Left ventricle myocardium inferior (tissue), 1 donor: Measurements from ENCODE around the gene CWF19L1. TPM values are rescaled to one million over a fixed set of nuclear protein-coding genes. Genes with fewer than 3 reads are reported as not detected.

Experiments used
- DNase-seq: peaks from one replicate; pipeline ENCODE4 v3.0.0-alpha.2; 2020
- H3K27ac ChIP-seq: fragments of 200-600 bp; replicated peaks from 2 replicates; pipeline ENCODE4 v1.8.0; 2021
- H3K27me3 ChIP-seq: fragments of 200-600 bp; 2 replicates; pipeline ENCODE4 v1.8.0; 2021; ENCODE audit warnings: low read depth
- H3K36me3 ChIP-seq: fragments of 200-600 bp; 2 replicates; pipeline ENCODE4 v1.8.0; 2021
- H3K4me1 ChIP-seq: fragments of 200-600 bp; 2 replicates; pipeline ENCODE4 v1.8.0; 2021
- H3K4me3 ChIP-seq: fragments of 200-600 bp; 2 replicates; pipeline ENCODE4 v1.8.0; 2021; ENCODE audit warnings: mild to moderate bottlenecking, moderate library complexity
- H3K9me3 ChIP-seq: fragments of 200-600 bp; replicated peaks from 2 replicates; pipeline ENCODE4 v1.8.0; 2021
- intact Hi-C: fragments of 100-400 bp; cut with micrococcal nuclease; formaldehyde crosslinking; loops from one replicate; pipeline ENCODE4 v1.11.0; 2022
- total RNA-seq: library from RNA; stranded (reverse); fragmentation: NEBNext Ultra II Directional; extraction: Animal tissue kit (Norgen Biotek cat#: 25700); gene quantifications from one replicate; pipeline ENCODE4 v1.2.1, GENCODE V29; 2021
- TF ChIP-seq, protein P1 (sequence below): fragments of 200-600 bp; IDR thresholded peaks from 2 replicates; pipeline ENCODE4 v1.8.0; 2021; ENCODE audit warnings: antibody characterized with exemption, mild to moderate bottlenecking, borderline replicate concordance
- donor health status: DM: no; HTN: yes; CAD: no; lungs with severe emphysema.

The CWF19L1 gene
- total RNA-seq, 1 donor from 2014 or later, result 12.6 TPM

DNA sequence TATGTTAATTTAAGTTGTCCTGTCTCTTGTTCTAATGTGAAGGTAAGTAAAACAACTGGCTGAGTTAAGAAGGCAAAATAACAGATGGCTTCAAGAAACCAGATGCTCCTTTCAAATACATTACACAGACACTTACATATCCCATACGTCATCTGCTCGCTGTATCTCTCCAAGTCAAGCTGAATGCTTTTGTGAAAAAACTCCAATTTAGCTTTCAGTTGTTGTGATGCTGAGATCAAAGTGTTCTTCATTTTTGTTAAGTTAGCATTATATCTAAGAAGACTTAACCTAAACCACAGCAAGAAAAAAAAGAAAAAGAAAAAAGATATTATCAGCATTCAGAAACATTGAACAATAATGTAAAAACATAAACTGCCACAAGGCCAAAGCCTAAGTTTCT lies 63.1 kb downstream of the CWF19L1 start:
- H3K27me3 ChIP-seq, result no peaks in the 10 kb centered on the region

DNA sequence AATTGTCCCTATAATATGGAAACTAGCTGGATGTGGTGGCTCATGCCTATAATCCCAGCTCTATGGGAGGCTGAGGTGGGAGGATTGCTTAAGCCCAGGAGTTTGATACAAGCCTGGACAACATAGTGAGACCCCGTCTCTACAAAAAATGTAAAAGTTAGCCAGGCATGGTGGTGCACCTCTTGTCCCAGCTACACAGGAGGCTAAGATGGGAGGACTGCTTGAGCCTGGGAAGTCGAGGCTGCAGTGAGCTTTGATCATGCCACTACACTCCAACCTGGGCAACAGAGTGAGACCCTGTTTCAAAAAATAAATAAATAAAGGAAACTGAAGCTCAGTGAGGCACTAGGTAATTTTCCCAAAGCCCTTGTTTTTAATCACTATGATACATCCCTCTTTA lies 65.9 kb downstream of the CWF19L1 start:
- Histone ChIP-seq H3K27ac (no peak overlapping the region), H3K4me3 (no peak overlapping the region), H3K4me1 (no peaks in the 10 kb centered on the region), H3K27me3 (no peaks in the 10 kb centered on the region), H3K9me3 (no peaks in the 10 kb centered on the region), H3K36me3 (peaks cover 99% of the 10 kb centered on the region)
- DNase-seq, result no peak
- intact Hi-C loops, result no loop called here
- TF ChIP-seq, protein P1, sequence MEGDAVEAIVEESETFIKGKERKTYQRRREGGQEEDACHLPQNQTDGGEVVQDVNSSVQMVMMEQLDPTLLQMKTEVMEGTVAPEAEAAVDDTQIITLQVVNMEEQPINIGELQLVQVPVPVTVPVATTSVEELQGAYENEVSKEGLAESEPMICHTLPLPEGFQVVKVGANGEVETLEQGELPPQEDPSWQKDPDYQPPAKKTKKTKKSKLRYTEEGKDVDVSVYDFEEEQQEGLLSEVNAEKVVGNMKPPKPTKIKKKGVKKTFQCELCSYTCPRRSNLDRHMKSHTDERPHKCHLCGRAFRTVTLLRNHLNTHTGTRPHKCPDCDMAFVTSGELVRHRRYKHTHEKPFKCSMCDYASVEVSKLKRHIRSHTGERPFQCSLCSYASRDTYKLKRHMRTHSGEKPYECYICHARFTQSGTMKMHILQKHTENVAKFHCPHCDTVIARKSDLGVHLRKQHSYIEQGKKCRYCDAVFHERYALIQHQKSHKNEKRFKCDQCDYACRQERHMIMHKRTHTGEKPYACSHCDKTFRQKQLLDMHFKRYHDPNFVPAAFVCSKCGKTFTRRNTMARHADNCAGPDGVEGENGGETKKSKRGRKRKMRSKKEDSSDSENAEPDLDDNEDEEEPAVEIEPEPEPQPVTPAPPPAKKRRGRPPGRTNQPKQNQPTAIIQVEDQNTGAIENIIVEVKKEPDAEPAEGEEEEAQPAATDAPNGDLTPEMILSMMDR, result no peak

More for the DNA sequence above, 63.1 kb downstream of the CWF19L1 start:
- intact Hi-C loops, result no loop called here
- H3K36me3 ChIP-seq, result peaks cover 97% of the 10 kb centered on the region
- H3K4me3 ChIP-seq, result no peak overlapping the region
- TF ChIP-seq, protein P1, result no peak
- H3K9me3 ChIP-seq, result no peaks in the 10 kb centered on the region
- DNase-seq, result no peak
- no peak overlapping the region for H3K27ac ChIP-seq
- no peaks in the 10 kb centered on the region for H3K4me1 ChIP-seq

DNA sequence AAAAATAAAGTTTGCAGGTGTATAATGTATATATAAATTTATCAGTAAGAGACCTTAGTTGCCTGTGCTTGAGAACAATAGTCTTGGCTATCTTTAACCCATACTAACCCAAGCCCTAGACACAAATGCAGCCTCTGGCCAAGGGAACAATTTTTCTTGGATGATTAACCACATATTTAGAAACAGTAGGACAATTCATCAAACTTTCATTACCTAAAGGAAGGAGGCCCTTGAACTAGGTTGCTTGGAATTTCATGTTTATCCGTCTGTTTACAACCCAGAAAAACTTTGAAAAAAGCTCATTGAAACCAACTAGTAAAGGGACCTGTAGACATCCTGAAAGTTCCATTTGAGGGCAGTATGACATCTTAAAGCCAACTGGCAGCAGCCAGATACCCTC lies 72.7 kb downstream of the CWF19L1 start:
- Histone ChIP-seq H3K36me3 (peaks cover 81% of the 10 kb centered on the region), H3K9me3 (no peaks in the 10 kb centered on the region), H3K4me3 (no peak overlapping the region), H3K27me3 (no peaks in the 10 kb centered on the region), H3K27ac (no peak overlapping the region), H3K4me1 (peaks cover 16% of the 10 kb centered on the region)
- intact Hi-C loops, result no loop called here
- no peak for DNase-seq
- TF ChIP-seq, protein P1, result no peak

DNA sequence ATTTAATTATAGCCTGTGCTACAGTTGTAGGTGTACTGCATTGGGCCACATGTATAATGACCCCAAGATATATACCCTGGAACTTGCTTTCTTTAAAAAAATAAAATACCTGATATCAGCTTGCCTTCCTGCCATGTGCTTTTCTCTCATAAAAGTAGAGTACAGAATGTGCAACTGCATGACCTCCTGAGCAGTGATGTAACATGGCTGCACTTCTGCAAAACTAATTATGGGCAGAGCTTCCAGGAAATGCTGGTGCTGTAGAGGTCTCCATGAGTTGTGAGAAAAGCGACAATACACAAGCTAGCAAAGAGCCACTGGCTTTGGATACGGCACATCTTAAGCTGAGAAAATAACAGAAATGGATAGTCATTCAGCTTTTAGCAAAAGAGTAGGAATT lies 75.1 kb downstream of the CWF19L1 start:
- H3K27ac ChIP-seq, result peak overlapping the region; percentile 78
- intact Hi-C loops, result no loop called here
- H3K36me3 ChIP-seq, result peaks cover 73% of the 10 kb centered on the region
- DNase-seq, result no peak
- no peaks in the 10 kb centered on the region for H3K27me3 ChIP-seq
- no peaks in the 10 kb centered on the region for H3K9me3 ChIP-seq
- H3K4me1 ChIP-seq, result peaks cover 28% of the 10 kb centered on the region
- TF ChIP-seq, protein P1, result no peak
- no peak overlapping the region for H3K4me3 ChIP-seq

DNA sequence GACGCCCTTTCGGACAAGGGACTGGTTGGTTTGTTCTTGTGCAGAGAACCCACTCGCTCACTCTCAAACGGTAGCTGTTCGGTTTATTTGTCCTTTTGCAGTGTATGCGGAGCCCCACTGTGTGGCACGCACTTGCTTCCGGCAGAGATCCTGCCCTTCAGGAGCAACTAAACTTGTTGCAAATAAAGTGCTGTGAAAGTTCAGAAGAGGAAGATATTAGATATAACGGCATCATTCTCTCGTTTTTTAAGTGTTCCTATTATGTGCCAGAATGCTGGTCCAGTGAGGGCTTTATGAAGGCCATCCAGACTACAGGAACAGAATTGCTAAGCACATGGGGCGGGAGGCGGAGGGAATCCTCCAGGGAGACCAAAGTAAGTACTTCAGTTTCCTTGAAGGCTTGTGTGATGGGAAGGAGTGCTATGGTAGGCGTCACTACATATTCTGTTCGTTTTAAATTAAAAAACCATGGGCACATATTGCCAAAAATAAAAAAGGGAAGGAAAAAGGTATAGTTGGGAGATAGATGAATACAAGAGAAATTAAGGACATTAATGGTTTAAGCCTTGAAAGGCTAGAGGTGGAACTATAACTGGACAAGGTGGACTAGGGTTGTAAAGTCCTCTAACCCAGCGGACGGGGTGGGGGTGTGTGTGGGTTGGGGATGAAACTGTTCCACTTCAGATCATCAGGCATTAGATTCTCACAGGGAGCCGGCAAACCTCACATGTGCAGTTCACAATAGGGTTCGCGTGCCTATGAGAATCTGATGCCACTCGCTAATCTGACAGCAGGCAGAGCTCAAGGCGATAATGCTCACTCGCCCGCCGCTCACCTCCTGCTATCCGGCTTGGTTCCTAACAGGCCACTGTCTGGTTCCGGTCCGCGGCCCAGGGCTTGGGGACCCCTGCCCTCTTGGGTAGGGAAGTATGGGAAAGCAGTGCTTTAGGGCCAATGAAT lies 80.9 kb downstream of the CWF19L1 start:
- peak; percentile 52 for DNase-seq
- TF ChIP-seq, protein P1, result no peak
- H3K4me1 ChIP-seq, result peaks cover 49% of the 10 kb centered on the region
- H3K4me3 ChIP-seq, result peak overlapping the region; percentile 92
- H3K27me3 ChIP-seq, result no peaks in the 10 kb centered on the region
- no peaks in the 10 kb centered on the region for H3K9me3 ChIP-seq
- peak overlapping the region; percentile 87 for H3K27ac ChIP-seq
- intact Hi-C loops, result no loop called here
- peaks cover 53% of the 10 kb centered on the region for H3K36me3 ChIP-seq
